Heart left ventricle (tissue), 16 donors: ENCODE results near the gene PLXNA1. TPM values are rescaled to one million over a fixed set of nuclear protein-coding genes. Genes with fewer than 3 reads are reported as not detected.

ENCODE experiments used
- ATAC-seq, 4 donors: fragments of 200-7000 bp; cut with Tn5 transposase; one replicate each; pipeline ENCODE4 v1.9.1; 2020 to 2022; ENCODE audit warnings: moderate library complexity in 4 of 4, mild to moderate bottlenecking in 3 of 4, moderate number of reproducible peaks in 1 of 4
- DNase-seq, 5 donors: peaks; one replicate each; pipeline ENCODE4 v3.0.0-alpha.2; 2020
- H3K27ac ChIP-seq, 12 donors: fragments of 200-600 bp; sonication (generic) in 4 of 12; one replicate each; pipeline versions ENCODE4 v1.5.0 to v1.8.0; 2016 to 2022; ENCODE audit warnings: mild to moderate bottlenecking in 2 of 12
- H3K27me3 ChIP-seq, 9 donors: fragments of 200-600 bp; sonication (generic) in 2 of 9; one replicate each; pipeline versions ENCODE4 v1.5.1 to v1.8.0; 2016 to 2022; ENCODE audit warnings: mild to moderate bottlenecking in 3 of 9
- H3K36me3 ChIP-seq, 9 donors: fragments of 200-600 bp; sonication (generic) in 2 of 9; one replicate each; pipeline versions ENCODE4 v1.5.0 to v1.8.0; 2018 to 2022; ENCODE audit warnings: mild to moderate bottlenecking in 2 of 9
- H3K4me1 ChIP-seq, 12 donors: fragments of 200-600 bp; sonication (generic) in 4 of 12; one replicate each; pipeline versions ENCODE4 v1.5.0 to v1.8.0; 2016 to 2022; ENCODE audit warnings: mild to moderate bottlenecking in 3 of 12
- H3K4me3 ChIP-seq, 12 donors: fragments of 200-600 bp; sonication (generic) in 4 of 12; one replicate each; pipeline versions ENCODE4 v1.5.0 to v1.8.0; 2017 to 2022; ENCODE audit warnings: mild to moderate bottlenecking in 9 of 12, moderate library complexity in 4 of 12
- H3K9me3 ChIP-seq, 12 donors: fragments of 200-600 bp; sonication (generic) in 4 of 12; one replicate each; pipeline versions ENCODE4 v1.5.0 to v1.8.0; 2016 to 2022; ENCODE audit warnings: mild to moderate bottlenecking in 1 of 12
- CTCF ChIP-seq, 12 donors: fragments of 200-600 bp; sonication (generic) in 4 of 12; IDR thresholded peaks; one replicate each; pipeline versions ENCODE4 v1.5.0 to v1.8.0; 2018 to 2022; ENCODE audit warnings: antibody characterized with exemption in 12 of 12, mild to moderate bottlenecking in 5 of 12
- POLR2A ChIP-seq, 2 donors: fragments of 450-650 bp; IDR thresholded peaks; one replicate each; pipeline ENCODE4 v1.6.1; 2017; ENCODE audit warnings: antibody characterized with exemption in 2 of 2, mild to moderate bottlenecking in 2 of 2, moderate library complexity in 2 of 2
- WGBS, 4 donors: extraction: QIAGEN DNeasy Blood & Tissue Kit in 2 of 4; methylation state at CpG; one replicate each; pipeline versions ENCODE4 v1.1.5 to v1.1.7; 2013 to 2018; 5-methylcytosine and 5-hydroxymethylcytosine counted together
- intact Hi-C, 10 donors: fragments of 100-400 bp; cut with DNase I; formaldehyde crosslinking; loops; one replicate each; pipeline versions ENCODE4 v1.11.1 to v1.14.2; 2022
- polyA plus RNA-seq, 2 donors: library from polyadenylated mRNA; stranded (reverse); fragments of 200-250 nt; gene quantifications; one replicate each; pipeline ENCODE4 v1.2.3, GENCODE V29; 2013
- total RNA-seq, 9 donors: library from RNA; depleted of rRNA in 2 of 9; stranded (reverse); fragments of >200 nt in 2 of 9; fragmentation: NEBNext Ultra II Directional in 3 of 9; extraction: Animal tissue kit (Norgen Biotek cat#: 25700) in 3 of 9; gene quantifications; one replicate each; pipeline versions ENCODE4 v1.1.0 to v1.2.4, GENCODE V29; 2016 to 2023
- donor health status: ischemic (EF 13 %, LVEDD 7.1; RV severe dilation, severe dysfunction).
- donor health status: healthy with polysubstance abuse.
- donor health status: DM: no; HTN: yes; CAD: no.
- donor health status: DM: no; HTN: no; CAD: no.
- donor health status: ischemic (EF 25% LVEDD 6.9; RV normal size, moderate dysfunction).
- donor health status: ischemic (EF 25% LVEDD 5.7; RV mildly dilated, moderate dysfunction).
- donor health status: healthy.
- donor health status: DM: yes; HTN: yes; CAD: no.
- donor health status: ischemic (EF 35%, LVEDD 5.7; RV mildly dilated, moderate dysfunction).
- donor health status: nonischemic (EF 11% LVEDD 7.7; RV severe dilation, severe dysfunction).
- donor health status: DM: yes; HTN: yes; CAD: no.
- donor health status: PGD.
- donor health status: ischemic (EF 29% LVEDD 5.4; RV normal size, mild dysfunction).
- donor health status: nonischemic (EF 23%, LVEDD 6.1; RV moderate dilation, normal function).

Gene PLXNA1
- total and polyA plus RNA-seq, 11 donors: 14.6 to 38.8 (median 29.6) TPM

GRCh38 chr3:126969586-126969985 is 13.3 kb upstream of the PLXNA1 start:
- peak overlapping the region in 1 of 12 donors; percentile 19 for H3K27ac ChIP-seq
- DNase-seq: no peak

GRCh38 chr3:126970101-126970500 is 12.8 kb upstream of the PLXNA1 start:
- peak in 1 of 5 donors; percentile 13 for DNase-seq
- intact Hi-C loops: loop anchor here in 1 of 10 donors (10.0 kb wide), 1 partner anchor 295 kb away; no protein-coding TSS in a partner anchor
- Histone ChIP-seq H3K27me3 (peaks cover 0 to 3% (median 0%) of the 10 kb centered on the region in 9 donors), H3K36me3 (no peaks in the 10 kb centered on the region), H3K4me1 (peaks cover 0 to 28% (median 0%) of the 10 kb centered on the region in 12 donors), H3K4me3 (no peak overlapping the region), H3K9me3 (peaks cover 0 to 16% (median 11%) of the 10 kb centered on the region in 12 donors), H3K27ac (no peak overlapping the region)
- WGBS, 4 donors: 73 to 88% (median 77%) methylated on average over 5 of the region's 5 CpGs
- TF ChIP-seq CTCF (IDR thresholded peaks at IDR 0.05) (no peak), POLR2A (IDR thresholded peaks at IDR 0.05) (no peak)
- ATAC-seq: no peak

More at GRCh38 chr3:126969586-126969985, 13.3 kb upstream of the PLXNA1 start:
- Histone ChIP-seq H3K9me3 (peaks cover 0 to 11% (median 7%) of the 10 kb centered on the region in 12 donors), H3K36me3 (no peaks in the 10 kb centered on the region), H3K4me1 (peaks cover 0 to 28% (median 0%) of the 10 kb centered on the region in 12 donors), H3K27me3 (peaks cover 0 to 3% (median 0%) of the 10 kb centered on the region in 9 donors), H3K4me3 (no peak overlapping the region)
- WGBS, 4 donors: 63 to 67% (median 63%) methylated on average over 7 of the region's 7 CpGs
- intact Hi-C loops: no loop called here
- TF ChIP-seq POLR2A (IDR thresholded peaks at IDR 0.05) (no peak), CTCF (IDR thresholded peaks at IDR 0.05) (no peak)
- no peak for ATAC-seq

DNA sequence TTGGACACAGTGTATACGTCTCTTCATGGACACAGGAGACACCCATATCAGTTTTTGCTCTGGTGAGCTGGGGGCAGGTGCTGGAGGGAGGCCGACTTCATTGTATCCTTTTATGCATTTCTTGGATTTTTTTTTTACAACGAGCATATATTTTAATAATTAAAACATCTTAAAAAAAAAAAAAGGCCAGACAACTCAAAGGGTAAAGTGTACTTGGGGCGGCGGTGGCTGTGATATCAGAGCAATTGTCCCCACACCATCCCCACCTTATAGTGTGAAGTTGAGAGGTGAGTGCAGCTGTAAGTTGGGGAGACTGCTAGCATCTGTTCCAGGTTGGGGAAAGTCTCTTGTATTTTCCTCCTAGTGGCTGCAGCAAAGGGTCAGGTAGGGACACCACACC is 12.0 kb upstream of the PLXNA1 start:
- H3K36me3 ChIP-seq: no peaks in the 10 kb centered on the region
- intact Hi-C loops: loop anchor here in 1 of 10 donors (10.0 kb wide), 1 partner anchor 296 kb away; no protein-coding TSS in a partner anchor
- TF ChIP-seq CTCF (IDR thresholded peaks at IDR 0.05) (no peak), POLR2A (IDR thresholded peaks at IDR 0.05) (no peak)
- H3K27ac ChIP-seq: no peak overlapping the region
- H3K9me3 ChIP-seq: peaks cover 0 to 20% (median 13%) of the 10 kb centered on the region in 12 donors
- WGBS, 4 donors: 83 to 90% (median 86%) methylated on average over 5 of the region's 5 CpGs
- DNase-seq (peak in 1 of 5 donors; percentile 19), ATAC-seq (no peak)
- peaks cover 0 to 28% (median 0%) of the 10 kb centered on the region in 12 donors for H3K4me1 ChIP-seq
- peaks cover 0 to 3% (median 0%) of the 10 kb centered on the region in 9 donors for H3K27me3 ChIP-seq
- no peak overlapping the region for H3K4me3 ChIP-seq

- Histone ChIP-seq H3K9me3 (peaks cover 0 to 22% (median 13%) of the 10 kb centered on the region in 12 donors), H3K27ac (peak overlapping the region in 2 of 12 donors; percentile 67 to 82), H3K4me3 (no peak overlapping the region), H3K27me3 (peaks cover 0 to 3% (median 0%) of the 10 kb centered on the region in 9 donors), H3K4me1 (peaks cover 0 to 28% (median 0%) of the 10 kb centered on the region in 12 donors), H3K36me3 (no peaks in the 10 kb centered on the region)
- intact Hi-C loops: loop anchor here in 1 of 10 donors (10.0 kb wide), 1 partner anchor 297 kb away; no protein-coding TSS in a partner anchor
- peak; percentile 68 to 93 (median 82) for ATAC-seq
- TF ChIP-seq CTCF (IDR thresholded peaks at IDR 0.05) (no peak), POLR2A (IDR thresholded peaks at IDR 0.05) (no peak)
- peak; percentile 68 to 84 (median 80) for DNase-seq
- 39 to 52% (median 48%) methylated on average over 9 to 13 of the region's 13 CpGs for WGBS, 4 donors
These were observed 11.0 kb upstream of the PLXNA1 start for GRCh38 chr3:126971891-126972351.
